ENCODE measurements around the gene XRCC4. TPM values are rescaled to one million over a fixed set of nuclear protein-coding genes. Genes with fewer than 3 reads are reported as not detected.

The XRCC4 gene
- total and polyA plus RNA-seq, 9 of the 15 experiments (the other 6 are each of a cell fraction or from before 2014, with no cell fraction given): 13.6 to 61.6 (median 22.4) TPM

DNA sequence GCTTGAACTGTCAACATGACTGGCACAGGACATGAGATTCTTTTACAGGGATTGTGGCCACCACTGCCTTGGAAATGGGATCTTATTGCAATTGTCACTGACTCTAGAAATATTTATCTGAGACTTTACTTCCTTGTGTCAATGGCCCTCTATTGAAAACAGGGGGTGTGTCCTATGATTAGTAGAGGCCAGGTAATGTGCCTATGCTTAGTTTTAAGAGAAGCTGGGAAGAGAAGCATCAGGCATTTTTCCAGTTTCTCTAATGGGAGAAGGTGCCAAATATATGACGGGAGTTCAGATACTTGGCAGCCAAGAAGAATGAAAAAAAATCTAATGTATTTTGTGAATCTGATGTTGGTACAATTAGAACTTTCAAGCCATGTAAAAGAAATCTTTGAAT, 320.3 kb downstream of the XRCC4 start:
- FAIRE-seq (no peak), ATAC-seq (no peak), DNase-seq (ENCODE audit: extremely low read depth in 1 of 4, low spot score in 3 of 4) (no peak)
- Histone ChIP-seq H4K20me1 (replicated peaks; ENCODE audit: control insufficient read depth, insufficient read depth, low read length) (no peaks in the 10 kb centered on the region), H3K9ac (ENCODE audit: insufficient read depth in 1 of 2, low read depth in 2 of 2, low read length in 2 of 2) (no peak overlapping the region), H3K27ac (ENCODE audit: extremely low read depth, low read depth, low read length) (no peak overlapping the region), H3K9me3 (replicated peaks; ENCODE audit: control insufficient read depth, insufficient read depth, low read depth, low read length) (no peaks in the 10 kb centered on the region), H3K4me3 (no peak overlapping the region), H3K36me3 (ENCODE audit: control insufficient read depth, insufficient read depth, low read length) (no peaks in the 10 kb centered on the region), H3K4me2 (ENCODE audit: insufficient read depth, low read length) (no peak overlapping the region), H3K9me1 (ENCODE audit: control insufficient read depth, insufficient read depth, low read length) (no peaks in the 10 kb centered on the region), H2AFZ (ENCODE audit: low read depth, low read length) (no peak overlapping the region), H3K79me2 (ENCODE audit: control insufficient read depth, insufficient read depth, low read length) (no peaks in the 10 kb centered on the region), H3K4me1 (replicated peaks in 1 of 2; ENCODE audit: control insufficient read depth in 2 of 2, insufficient read depth in 2 of 2, low read length in 2 of 2) (0 out of 5 replicates have a peak, but pooled peaks cover 0 to 5% of the 10 kb centered on the region in 2 experiments), H3K27me3 (ENCODE audit: control insufficient read depth in 2 of 2, insufficient read depth in 2 of 2, low read length in 2 of 2) (no peaks in the 10 kb centered on the region)
- no peak for TF ChIP-seq PTRF (tag; IDR thresholded peaks at IDR 0.05)
- no peak for TF ChIP-seq EP400 (IDR thresholded peaks at IDR 0.05)
- TF ChIP-seq, protein P1, sequence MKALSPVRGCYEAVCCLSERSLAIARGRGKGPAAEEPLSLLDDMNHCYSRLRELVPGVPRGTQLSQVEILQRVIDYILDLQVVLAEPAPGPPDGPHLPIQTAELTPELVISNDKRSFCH (CRISPR knock-in tag; IDR thresholded peaks at IDR 0.05): no peak
- TF ChIP-seq, protein P1 (tag; IDR thresholded peaks at IDR 0.05): no peak
- TF ChIP-seq, protein P2, sequence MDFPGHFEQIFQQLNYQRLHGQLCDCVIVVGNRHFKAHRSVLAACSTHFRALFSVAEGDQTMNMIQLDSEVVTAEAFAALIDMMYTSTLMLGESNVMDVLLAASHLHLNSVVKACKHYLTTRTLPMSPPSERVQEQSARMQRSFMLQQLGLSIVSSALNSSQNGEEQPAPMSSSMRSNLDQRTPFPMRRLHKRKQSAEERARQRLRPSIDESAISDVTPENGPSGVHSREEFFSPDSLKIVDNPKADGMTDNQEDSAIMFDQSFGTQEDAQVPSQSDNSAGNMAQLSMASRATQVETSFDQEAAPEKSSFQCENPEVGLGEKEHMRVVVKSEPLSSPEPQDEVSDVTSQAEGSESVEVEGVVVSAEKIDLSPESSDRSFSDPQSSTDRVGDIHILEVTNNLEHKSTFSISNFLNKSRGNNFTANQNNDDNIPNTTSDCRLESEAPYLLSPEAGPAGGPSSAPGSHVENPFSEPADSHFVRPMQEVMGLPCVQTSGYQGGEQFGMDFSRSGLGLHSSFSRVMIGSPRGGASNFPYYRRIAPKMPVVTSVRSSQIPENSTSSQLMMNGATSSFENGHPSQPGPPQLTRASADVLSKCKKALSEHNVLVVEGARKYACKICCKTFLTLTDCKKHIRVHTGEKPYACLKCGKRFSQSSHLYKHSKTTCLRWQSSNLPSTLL (IDR thresholded peaks at IDR 0.05): no peak
- TF ChIP-seq, protein P3, sequence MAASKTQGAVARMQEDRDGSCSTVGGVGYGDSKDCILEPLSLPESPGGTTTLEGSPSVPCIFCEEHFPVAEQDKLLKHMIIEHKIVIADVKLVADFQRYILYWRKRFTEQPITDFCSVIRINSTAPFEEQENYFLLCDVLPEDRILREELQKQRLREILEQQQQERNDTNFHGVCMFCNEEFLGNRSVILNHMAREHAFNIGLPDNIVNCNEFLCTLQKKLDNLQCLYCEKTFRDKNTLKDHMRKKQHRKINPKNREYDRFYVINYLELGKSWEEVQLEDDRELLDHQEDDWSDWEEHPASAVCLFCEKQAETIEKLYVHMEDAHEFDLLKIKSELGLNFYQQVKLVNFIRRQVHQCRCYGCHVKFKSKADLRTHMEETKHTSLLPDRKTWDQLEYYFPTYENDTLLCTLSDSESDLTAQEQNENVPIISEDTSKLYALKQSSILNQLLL (CRISPR knock-in tag; IDR thresholded peaks at IDR 0.05; ENCODE audit: borderline replicate concordance): no peak
- ChIA-PET POLR2A (no interaction called here), CTCF (ENCODE audit: low intra/inter-chr PET ratio) (no interaction called here)
- BruUV-seq (replicated peaks): no TSS peak
- in situ Hi-C loops (cut with MboI) (no loop called here), intact Hi-C loops (cut with micrococcal nuclease) (no loop called here)
- 11% methylated on average over 1 of the region's 1 CpG for WGBS (ENCODE audit: insufficient coverage, low coverage, missing lambda C conversion rate)
